ENCODE results near the gene WFIKKN2. TPM values are rescaled to one million over a fixed set of nuclear protein-coding genes. Genes with fewer than 3 reads are reported as not detected.

The WFIKKN2 gene
- total RNA-seq, 1 donor from 2014 or later: 0.69 TPM

- no peak for TF ChIP-seq CTCF (IDR thresholded peaks at IDR 0.05)
- Histone ChIP-seq H3K9me3 (no peaks in the 10 kb centered on the region), H3K4me3 (no peak overlapping the region), H3K36me3 (no peaks in the 10 kb centered on the region), H3K4me1 (no peaks in the 10 kb centered on the region), H3K27ac (no peak overlapping the region), H3K27me3 (peaks cover 10% of the 10 kb centered on the region)
- DNase-seq (no peak), ATAC-seq (no peak)
- intact Hi-C loops (cut with DNase I): no loop called here
Measured at GRCh38 chr17:50820651-50821050, 14.7 kb upstream of the WFIKKN2 start.

GRCh38 chr17:50822550-50822949 is 12.8 kb upstream of the WFIKKN2 start:
- Histone ChIP-seq H3K9me3 (no peaks in the 10 kb centered on the region), H3K4me1 (no peaks in the 10 kb centered on the region), H3K27me3 (peaks cover 4% of the 10 kb centered on the region), H3K4me3 (no peak overlapping the region), H3K36me3 (no peaks in the 10 kb centered on the region), H3K27ac (no peak overlapping the region)
- ATAC-seq: no peak
- TF ChIP-seq CTCF (IDR thresholded peaks at IDR 0.05): no peak
- intact Hi-C loops (cut with DNase I): no loop called here
- DNase-seq: no peak

- intact Hi-C loops (cut with DNase I): no loop called here
- Histone ChIP-seq H3K4me1 (no peaks in the 10 kb centered on the region), H3K9me3 (no peaks in the 10 kb centered on the region), H3K27ac (no peak overlapping the region), H3K27me3 (no peaks in the 10 kb centered on the region), H3K36me3 (no peaks in the 10 kb centered on the region), H3K4me3 (no peak overlapping the region)
- DNase-seq (no peak), ATAC-seq (no peak)
- TF ChIP-seq CTCF (IDR thresholded peaks at IDR 0.05): no peak
Measured at GRCh38 chr17:50824429-50824828, 11.0 kb upstream of the WFIKKN2 start.

GRCh38 chr17:50825188-50825587 is 10.2 kb upstream of the WFIKKN2 start:
- Histone ChIP-seq H3K27me3 (no peaks in the 10 kb centered on the region), H3K4me3 (no peak overlapping the region), H3K36me3 (no peaks in the 10 kb centered on the region), H3K27ac (no peak overlapping the region), H3K9me3 (no peaks in the 10 kb centered on the region), H3K4me1 (no peaks in the 10 kb centered on the region)
- ATAC-seq (no peak), DNase-seq (no peak)
- TF ChIP-seq CTCF (IDR thresholded peaks at IDR 0.05): no peak
- intact Hi-C loops (cut with DNase I): no loop called here

GRCh38 chr17:50828508-50829170 is 6.7 kb upstream of the WFIKKN2 start:
- intact Hi-C loops (cut with DNase I): no loop called here
- H3K27me3 ChIP-seq: no peaks in the 10 kb centered on the region
- H3K27ac ChIP-seq: peak overlapping the region; percentile 55
- H3K4me3 ChIP-seq: no peak overlapping the region
- DNase-seq: no peak
- H3K4me1 ChIP-seq: no peaks in the 10 kb centered on the region
- H3K36me3 ChIP-seq: no peaks in the 10 kb centered on the region
- no peaks in the 10 kb centered on the region for H3K9me3 ChIP-seq
- ATAC-seq: no peak
- no peak for TF ChIP-seq CTCF (IDR thresholded peaks at IDR 0.05)

GRCh38 chr17:50829332-50829731 is 6.1 kb upstream of the WFIKKN2 start:
- Histone ChIP-seq H3K36me3 (no peaks in the 10 kb centered on the region), H3K9me3 (no peaks in the 10 kb centered on the region), H3K4me3 (no peak overlapping the region), H3K4me1 (no peaks in the 10 kb centered on the region), H3K27me3 (no peaks in the 10 kb centered on the region), H3K27ac (peak overlapping the region; percentile 55)
- intact Hi-C loops (cut with DNase I): no loop called here
- peak; percentile 82 for ATAC-seq
- no peak for TF ChIP-seq CTCF (IDR thresholded peaks at IDR 0.05)
- no peak for DNase-seq

Data from upper lobe of right lung (tissue), 1 donor.